Measurements from ENCODE around the gene LCLAT1. TPM values are rescaled to one million over a fixed set of nuclear protein-coding genes. Genes with fewer than 3 reads are reported as not detected.

The LCLAT1 gene
- total RNA-seq, 1 donor from 2014 or later, result 41.0 TPM

DNA sequence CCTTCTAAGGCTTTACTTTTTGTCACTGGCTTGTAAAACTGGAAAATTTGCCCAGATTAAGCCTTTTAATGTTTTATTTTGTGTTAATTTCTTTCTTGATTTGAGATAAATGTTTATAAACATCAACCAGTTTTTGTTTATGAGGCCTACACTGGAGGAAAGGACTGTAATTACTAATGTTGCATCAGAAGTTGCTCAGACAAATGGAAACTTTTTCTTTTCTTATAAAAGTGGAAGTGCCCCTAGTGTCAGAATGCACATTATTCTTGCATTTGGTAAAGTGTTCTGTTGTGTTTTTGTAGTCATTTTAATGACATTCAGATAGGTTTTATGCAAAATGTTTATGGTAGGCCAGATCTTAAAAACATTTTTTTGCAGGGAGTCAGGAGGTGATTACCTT is 25.3 kb downstream of the LCLAT1 start:
- no peaks in the 10 kb centered on the region for H3K36me3 ChIP-seq
- no peak for DNase-seq
- no peaks in the 10 kb centered on the region for H3K27me3 ChIP-seq (ENCODE audit: low read depth)
- peak overlapping the region; percentile 14 for H3K27ac ChIP-seq (replicated peaks)
- peaks cover 8% of the 10 kb centered on the region for H3K9me3 ChIP-seq (replicated peaks)
- H3K4me1 ChIP-seq, result peaks cover 43% of the 10 kb centered on the region
- intact Hi-C loops (cut with micrococcal nuclease), result no loop called here
- no peak overlapping the region for H3K4me3 ChIP-seq
- TF ChIP-seq, protein P1, sequence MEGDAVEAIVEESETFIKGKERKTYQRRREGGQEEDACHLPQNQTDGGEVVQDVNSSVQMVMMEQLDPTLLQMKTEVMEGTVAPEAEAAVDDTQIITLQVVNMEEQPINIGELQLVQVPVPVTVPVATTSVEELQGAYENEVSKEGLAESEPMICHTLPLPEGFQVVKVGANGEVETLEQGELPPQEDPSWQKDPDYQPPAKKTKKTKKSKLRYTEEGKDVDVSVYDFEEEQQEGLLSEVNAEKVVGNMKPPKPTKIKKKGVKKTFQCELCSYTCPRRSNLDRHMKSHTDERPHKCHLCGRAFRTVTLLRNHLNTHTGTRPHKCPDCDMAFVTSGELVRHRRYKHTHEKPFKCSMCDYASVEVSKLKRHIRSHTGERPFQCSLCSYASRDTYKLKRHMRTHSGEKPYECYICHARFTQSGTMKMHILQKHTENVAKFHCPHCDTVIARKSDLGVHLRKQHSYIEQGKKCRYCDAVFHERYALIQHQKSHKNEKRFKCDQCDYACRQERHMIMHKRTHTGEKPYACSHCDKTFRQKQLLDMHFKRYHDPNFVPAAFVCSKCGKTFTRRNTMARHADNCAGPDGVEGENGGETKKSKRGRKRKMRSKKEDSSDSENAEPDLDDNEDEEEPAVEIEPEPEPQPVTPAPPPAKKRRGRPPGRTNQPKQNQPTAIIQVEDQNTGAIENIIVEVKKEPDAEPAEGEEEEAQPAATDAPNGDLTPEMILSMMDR (IDR thresholded peaks at IDR 0.05; ENCODE audit: borderline replicate concordance), result no peak

DNA sequence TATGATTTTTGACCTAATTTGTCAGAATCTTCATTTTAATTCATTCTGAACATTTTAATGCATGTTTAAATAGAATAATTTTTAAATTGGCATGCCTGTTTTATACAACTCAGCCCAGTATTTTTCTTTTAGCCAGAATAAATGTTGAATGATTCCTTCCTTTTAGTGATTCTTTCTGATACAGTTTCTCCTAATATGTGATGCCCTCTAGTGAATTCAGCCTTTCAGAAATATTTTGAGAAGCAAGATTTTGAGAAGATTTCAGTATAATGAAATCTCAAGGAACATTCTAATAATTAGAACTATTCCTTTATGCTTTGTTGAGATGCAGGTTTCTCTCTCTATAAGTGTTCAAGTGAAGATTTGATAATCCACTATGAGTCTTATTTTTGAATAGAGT is 28.5 kb downstream of the LCLAT1 start:
- intact Hi-C loops (cut with micrococcal nuclease), result no loop called here
- Histone ChIP-seq H3K4me3 (no peak overlapping the region), H3K9me3 (replicated peaks) (no peaks in the 10 kb centered on the region)

DNA sequence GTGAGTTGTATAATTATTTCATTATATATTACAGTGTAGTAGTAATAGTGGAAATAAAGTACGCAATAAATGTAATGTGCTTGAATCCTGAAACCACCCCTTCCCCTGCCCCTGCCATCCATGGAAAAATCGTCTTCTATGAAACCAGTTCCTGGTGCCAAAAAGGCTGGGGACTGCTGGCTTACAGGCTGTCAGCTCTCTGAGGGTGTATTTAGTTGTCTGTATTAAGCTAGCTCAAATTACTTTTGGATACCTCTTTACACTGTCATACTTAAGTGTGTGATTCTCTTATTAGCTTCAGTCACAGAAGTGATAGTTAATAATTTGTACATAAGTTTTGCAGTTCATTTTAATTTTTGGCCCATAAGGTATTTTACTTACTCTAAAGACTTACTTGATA is 29.6 kb downstream of the LCLAT1 start:
- H3K36me3 ChIP-seq, result no peaks in the 10 kb centered on the region
- DNase-seq, result no peak
- no peak overlapping the region for H3K4me3 ChIP-seq
- intact Hi-C loops (cut with micrococcal nuclease), result no loop called here
- no peaks in the 10 kb centered on the region for H3K9me3 ChIP-seq (replicated peaks)
- TF ChIP-seq, protein P1 (IDR thresholded peaks at IDR 0.05; ENCODE audit: borderline replicate concordance), result no peak
- H3K27me3 ChIP-seq (ENCODE audit: low read depth), result no peaks in the 10 kb centered on the region
- peak overlapping the region; percentile 44 for H3K27ac ChIP-seq (replicated peaks)
- peaks cover 63% of the 10 kb centered on the region for H3K4me1 ChIP-seq

More for the DNA sequence above, 28.5 kb downstream of the LCLAT1 start:
- Histone ChIP-seq H3K36me3 (no peaks in the 10 kb centered on the region), H3K4me1 (peaks cover 55% of the 10 kb centered on the region), H3K27ac (replicated peaks) (no peak overlapping the region), H3K27me3 (ENCODE audit: low read depth) (no peaks in the 10 kb centered on the region)
- TF ChIP-seq, protein P1 (IDR thresholded peaks at IDR 0.05; ENCODE audit: borderline replicate concordance), result peak; percentile 39
- DNase-seq, result no peak

DNA sequence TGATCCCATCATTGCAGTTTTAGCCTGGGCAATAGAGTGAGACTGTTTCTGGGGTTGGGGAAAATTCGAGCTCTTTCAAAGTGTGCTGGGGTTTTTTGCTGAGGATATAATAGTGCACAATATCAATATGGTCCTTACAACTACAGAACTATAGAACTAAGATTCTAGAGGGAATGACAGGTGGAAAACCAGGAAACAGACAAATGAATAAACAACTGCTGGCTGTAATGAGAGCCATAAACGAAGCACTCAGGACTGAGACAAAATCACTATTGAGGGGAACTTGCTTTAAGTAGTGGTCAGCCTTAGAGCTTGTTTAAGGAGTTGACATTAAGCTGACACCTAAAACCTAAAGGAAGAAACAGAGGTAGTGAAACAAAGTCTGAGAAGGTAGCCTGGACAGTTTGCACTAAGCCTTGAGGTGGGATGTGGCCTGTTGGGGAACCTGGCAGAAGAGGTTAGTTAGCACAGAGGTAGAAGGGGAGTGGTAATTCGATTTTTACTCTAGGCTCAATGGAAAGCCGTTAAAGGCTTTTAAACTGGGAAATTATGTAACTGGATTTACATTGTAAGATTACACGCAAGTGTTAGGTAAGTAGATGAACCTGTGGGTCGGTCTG is 33.8 kb downstream of the LCLAT1 start:
- Histone ChIP-seq H3K9me3 (replicated peaks) (no peaks in the 10 kb centered on the region), H3K4me3 (no peak overlapping the region), H3K27ac (replicated peaks) (peak overlapping the region; percentile 57), H3K4me1 (peaks cover 75% of the 10 kb centered on the region), H3K36me3 (no peaks in the 10 kb centered on the region), H3K27me3 (ENCODE audit: low read depth) (no peaks in the 10 kb centered on the region)
- DNase-seq, result no peak
- intact Hi-C loops (cut with micrococcal nuclease), result no loop called here
- TF ChIP-seq, protein P1 (IDR thresholded peaks at IDR 0.05; ENCODE audit: borderline replicate concordance), result no peak

DNA sequence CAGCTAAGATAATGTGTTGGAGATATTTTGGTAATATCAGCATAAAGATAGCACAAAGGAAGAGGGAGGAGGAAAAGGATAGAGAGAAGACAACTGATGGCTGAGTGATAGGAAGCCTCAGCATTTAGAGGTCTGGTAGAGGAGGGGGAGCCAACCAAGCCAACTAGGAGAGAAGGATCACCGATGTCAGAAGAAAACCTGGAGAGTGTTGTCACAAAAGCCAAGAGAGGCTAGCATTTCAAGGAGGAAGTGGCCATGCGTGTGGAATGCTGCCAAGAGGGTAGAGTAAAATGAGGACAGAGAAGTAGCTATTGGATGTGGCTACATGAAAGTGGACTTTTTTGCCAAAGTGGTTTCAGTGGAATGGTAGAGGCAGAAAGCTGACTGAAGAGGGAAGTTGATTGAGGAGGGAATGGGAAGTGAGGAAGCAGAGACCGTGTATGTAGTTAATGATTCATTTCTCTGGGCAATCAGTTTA is 34.3 kb downstream of the LCLAT1 start:
- H3K4me1 ChIP-seq, result peaks cover 71% of the 10 kb centered on the region
- intact Hi-C loops (cut with micrococcal nuclease), result no loop called here
- peak overlapping the region; percentile 57 for H3K27ac ChIP-seq (replicated peaks)
- no peaks in the 10 kb centered on the region for H3K9me3 ChIP-seq (replicated peaks)
- DNase-seq, result peak; percentile 40
- no peaks in the 10 kb centered on the region for H3K27me3 ChIP-seq (ENCODE audit: low read depth)
- TF ChIP-seq, protein P1 (IDR thresholded peaks at IDR 0.05; ENCODE audit: borderline replicate concordance), result no peak
- H3K36me3 ChIP-seq, result no peaks in the 10 kb centered on the region
- H3K4me3 ChIP-seq, result no peak overlapping the region

Data from left ventricle myocardium inferior (tissue), 1 donor.